HG03565 (cell line): ENCODE results near the gene VASP.

Experiments
- ATAC-seq: cut with Tn5 transposase; IDR thresholded peaks from one replicate; pipeline ENCODE4 v1.9.1; 2021; ENCODE audit warnings: mild to moderate bottlenecking, moderate library complexity; ENCODE audit not compliant: unreplicated experiment

Gene VASP

GRCh38 chr19:45547965-45548609, 40.8 kb downstream of the VASP start:
- ATAC-seq: no peak

- no peak for ATAC-seq
Observed at GRCh38 chr19:45553464-45553863, 46.2 kb downstream of the VASP start.

- no peak for ATAC-seq
Observed at GRCh38 chr19:45554481-45554880, 47.2 kb downstream of the VASP start.

- no peak for ATAC-seq
Observed at GRCh38 chr19:45556835-45557234, 49.6 kb downstream of the VASP start.

- no peak for ATAC-seq
Observed at GRCh38 chr19:45558399-45558878, 51.2 kb downstream of the VASP start.

GRCh38 chr19:45560038-45560437, 52.8 kb downstream of the VASP start:
- no peak for ATAC-seq

- no peak for ATAC-seq
Observed at GRCh38 chr19:45560686-45561085, 53.4 kb downstream of the VASP start.

GRCh38 chr19:45564131-45564780, 57.0 kb downstream of the VASP start:
- ATAC-seq: no peak

GRCh38 chr19:45567609-45568008, 60.3 kb downstream of the VASP start:
- ATAC-seq: no peak

GRCh38 chr19:45568732-45569131, 61.5 kb downstream of the VASP start:
- no peak for ATAC-seq

GRCh38 chr19:45569619-45570421, 62.5 kb downstream of the VASP start:
- ATAC-seq: no peak

GRCh38 chr19:45571457-45572220, 64.4 kb downstream of the VASP start:
- no peak for ATAC-seq

GRCh38 chr19:45574526-45574925, 67.2 kb downstream of the VASP start:
- no peak for ATAC-seq

- ATAC-seq: no peak
Observed at GRCh38 chr19:45575216-45575615, 67.9 kb downstream of the VASP start.
